Fibroblast of lung (primary cell): ENCODE data around the gene PGP. TPM values are rescaled to one million over a fixed set of nuclear protein-coding genes. Genes with fewer than 3 reads are reported as not detected.

Experiments
- DNase-seq, 2 donors: peaks; one replicate each; pipeline versions ENCODE4 v3.0.0 to v3.0.0-alpha.2; 2010; ENCODE audit warnings: low read depth in 2 of 2
- H2AFZ ChIP-seq: 2 replicates; pipeline ENCODE4 v1.5.1; 2012; ENCODE audit warnings: low read length, control low read depth, inconsistent platforms
- H3K27ac ChIP-seq: 2 replicates; pipeline ENCODE4 v1.5.1; 2011; ENCODE audit warnings: low read length, control low read depth; ENCODE audit not compliant: insufficient read depth
- H3K27me3 ChIP-seq: 2 replicates; pipeline ENCODE4 v1.5.1; 2011; ENCODE audit warnings: mild to moderate bottlenecking, low read length; ENCODE audit not compliant: control insufficient read depth, insufficient read depth
- H3K36me3 ChIP-seq: 2 replicates; pipeline ENCODE4 v1.5.1; 2011; ENCODE audit warnings: low read length; ENCODE audit not compliant: control insufficient read depth, insufficient read depth
- H3K4me1 ChIP-seq: 2 replicates; pipeline ENCODE4 v1.5.1; 2011; ENCODE audit warnings: low read length; ENCODE audit not compliant: control insufficient read depth, insufficient read depth; ENCODE audit errors: extremely low read depth
- H3K4me2 ChIP-seq: 2 replicates; pipeline ENCODE4 v1.5.1; 2011; ENCODE audit warnings: low read length, control low read depth; ENCODE audit not compliant: insufficient read depth; ENCODE audit errors: extremely low read depth
- H3K4me3 ChIP-seq, 4 experiments: fragments of 200-600 bp in 1 of 4; sonication (generic) in 1 of 4; replicated peaks in 1 of 4; 2 replicates each; pipeline ENCODE4 v1.5.1; 2011 to 2016; ENCODE audit warnings: low read length in 4 of 4, low read depth in 3 of 4, mild to moderate bottlenecking in 3 of 4, control low read depth in 2 of 4, inconsistent platforms in 1 of 4, mixed read lengths in 1 of 4; ENCODE audit not compliant: insufficient read depth in 1 of 4; ENCODE audit errors: control extremely low read depth in 1 of 4
- H3K79me2 ChIP-seq: 2 replicates; pipeline ENCODE4 v1.5.1; 2012; ENCODE audit warnings: mild to moderate bottlenecking, low read length, inconsistent platforms; ENCODE audit not compliant: control insufficient read depth, insufficient read depth
- H3K9ac ChIP-seq: 2 replicates; pipeline ENCODE4 v1.5.1; 2011; ENCODE audit warnings: mild to moderate bottlenecking, low read length, control low read depth; ENCODE audit not compliant: insufficient read depth
- H3K9me3 ChIP-seq: 2 replicates; pipeline ENCODE4 v1.5.1; 2012; ENCODE audit warnings: low read depth, low read length; ENCODE audit not compliant: control insufficient read depth, insufficient read depth
- H4K20me1 ChIP-seq: 2 replicates; pipeline ENCODE4 v1.5.1; 2011; ENCODE audit warnings: low read length; ENCODE audit not compliant: control insufficient read depth, insufficient read depth; ENCODE audit errors: extremely low read depth
- EZH2 ChIP-seq: IDR thresholded peaks from 2 replicates; pipeline ENCODE4 v1.5.1; 2012; ENCODE audit warnings: low read length, control low read depth, mild to moderate bottlenecking; ENCODE audit errors: missing control alignments
- polyA plus RNA-seq, 2 donors: library from polyadenylated mRNA; depleted of rRNA in 1 of 2; stranded (reverse) in 1 of 2; unstranded in 1 of 2; fragments of >200 nt; gene quantifications; 2 replicates each; pipeline ENCODE4 v1.2.1, GENCODE V29; 2011 to 2012; ENCODE audit warnings: missing spikeins in 1 of 2
- total RNA-seq: library from RNA; depleted of rRNA; stranded (reverse); fragments of >200 nt; gene quantifications from 2 replicates; pipeline ENCODE4 v1.2.1, GENCODE V29; 2014
- TF ChIP-seq, protein P1 (sequence below), 2 donors: IDR thresholded peaks in 1 of 2; conservative IDR thresholded peaks in 1 of 2; 1 replicate in 1 of 2; 2 replicates in 1 of 2; pipeline ENCODE4 v1.5.1; 2011 to 2012; ENCODE audit warnings: low read length in 2 of 2, control low read depth in 1 of 2, inconsistent platforms in 1 of 2, low read depth in 1 of 2, mild to moderate bottlenecking in 1 of 2

Gene PGP
- total and polyA plus RNA-seq, 2 donors (not counting 1 experiment from before 2014, with no cell fraction given), result 4.2 to 9.6 TPM

DNA sequence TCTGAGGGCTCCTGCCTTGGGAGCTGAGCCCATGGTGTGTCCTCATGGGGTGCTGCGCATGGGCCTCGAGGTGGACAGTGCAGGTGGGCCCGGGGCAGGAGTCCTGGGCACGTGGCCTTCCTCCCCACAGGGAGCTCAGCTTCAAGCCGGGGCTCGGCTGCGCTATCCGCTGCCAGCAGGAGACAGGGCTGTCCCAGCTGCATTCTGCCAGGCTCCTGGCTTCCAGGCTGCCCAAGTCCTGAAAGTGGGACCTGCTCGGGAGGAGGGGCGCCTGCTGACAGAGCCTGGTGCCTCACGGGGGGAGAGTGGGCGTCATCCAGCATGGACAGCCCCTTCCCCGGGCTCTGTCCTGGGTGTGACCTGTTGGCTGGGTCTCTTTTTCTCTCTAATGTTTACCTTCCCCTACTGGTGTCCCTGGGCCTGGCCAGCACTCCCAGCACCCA is 51.9 kb downstream of the PGP start:
- H2AFZ ChIP-seq, result no peak overlapping the region
- no peaks in the 10 kb centered on the region for H3K9me3 ChIP-seq
- no peak overlapping the region for H3K4me2 ChIP-seq
- peaks cover 30% of the 10 kb centered on the region for H3K4me1 ChIP-seq
- H3K36me3 ChIP-seq, result peaks cover 13% of the 10 kb centered on the region
- peaks cover 68% of the 10 kb centered on the region for H3K79me2 ChIP-seq
- H3K27ac ChIP-seq, result no peak overlapping the region
- H3K9ac ChIP-seq, result no peak overlapping the region
- H3K4me3 ChIP-seq, result no peak overlapping the region
- no peak for DNase-seq
- TF ChIP-seq, protein P1, sequence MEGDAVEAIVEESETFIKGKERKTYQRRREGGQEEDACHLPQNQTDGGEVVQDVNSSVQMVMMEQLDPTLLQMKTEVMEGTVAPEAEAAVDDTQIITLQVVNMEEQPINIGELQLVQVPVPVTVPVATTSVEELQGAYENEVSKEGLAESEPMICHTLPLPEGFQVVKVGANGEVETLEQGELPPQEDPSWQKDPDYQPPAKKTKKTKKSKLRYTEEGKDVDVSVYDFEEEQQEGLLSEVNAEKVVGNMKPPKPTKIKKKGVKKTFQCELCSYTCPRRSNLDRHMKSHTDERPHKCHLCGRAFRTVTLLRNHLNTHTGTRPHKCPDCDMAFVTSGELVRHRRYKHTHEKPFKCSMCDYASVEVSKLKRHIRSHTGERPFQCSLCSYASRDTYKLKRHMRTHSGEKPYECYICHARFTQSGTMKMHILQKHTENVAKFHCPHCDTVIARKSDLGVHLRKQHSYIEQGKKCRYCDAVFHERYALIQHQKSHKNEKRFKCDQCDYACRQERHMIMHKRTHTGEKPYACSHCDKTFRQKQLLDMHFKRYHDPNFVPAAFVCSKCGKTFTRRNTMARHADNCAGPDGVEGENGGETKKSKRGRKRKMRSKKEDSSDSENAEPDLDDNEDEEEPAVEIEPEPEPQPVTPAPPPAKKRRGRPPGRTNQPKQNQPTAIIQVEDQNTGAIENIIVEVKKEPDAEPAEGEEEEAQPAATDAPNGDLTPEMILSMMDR (conservative IDR thresholded peaks at IDR 0.05 in 1 of 2, IDR thresholded peaks at IDR 0.05 in 1 of 2; ENCODE audit: low read depth in 1 of 2, low read length in 2 of 2), result no peak
- TF ChIP-seq EZH2, result no peak
- H4K20me1 ChIP-seq, result no peaks in the 10 kb centered on the region
- H3K27me3 ChIP-seq, result no peaks in the 10 kb centered on the region

DNA sequence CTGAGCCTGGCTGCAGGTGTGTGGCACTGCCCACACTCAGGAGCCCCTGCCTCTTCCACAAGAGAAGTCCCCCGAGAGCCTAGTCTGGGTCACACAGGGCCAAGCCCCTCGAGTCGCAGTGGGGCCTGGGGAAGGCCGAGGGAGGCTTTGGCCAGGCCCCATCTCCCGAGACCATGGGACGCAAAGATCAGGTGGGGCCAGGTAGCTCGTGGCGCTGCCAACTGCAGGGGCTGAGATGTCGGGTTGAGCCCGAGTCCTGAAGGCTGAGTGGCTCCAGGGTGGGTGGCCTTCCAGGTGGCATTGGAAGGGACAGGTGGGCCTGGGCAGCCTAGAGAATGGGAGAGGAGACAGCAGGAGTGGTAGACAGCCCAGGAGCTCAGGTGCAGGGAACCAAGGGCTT is 52.7 kb downstream of the PGP start:
- no peaks in the 10 kb centered on the region for H3K9me3 ChIP-seq

More for the DNA sequence above, 52.7 kb downstream of the PGP start:
- Histone ChIP-seq H3K4me3 (no peak overlapping the region), H3K4me1 (peaks cover 38% of the 10 kb centered on the region), H2AFZ (no peak overlapping the region), H3K27me3 (no peaks in the 10 kb centered on the region), H4K20me1 (no peaks in the 10 kb centered on the region), H3K9ac (no peak overlapping the region), H3K4me2 (no peak overlapping the region), H3K27ac (peak overlapping the region; percentile 65), H3K79me2 (peaks cover 76% of the 10 kb centered on the region), H3K36me3 (peaks cover 9% of the 10 kb centered on the region)
- DNase-seq, result no peak
- TF ChIP-seq, protein P1 (conservative IDR thresholded peaks at IDR 0.05 in 1 of 2, IDR thresholded peaks at IDR 0.05 in 1 of 2; ENCODE audit: low read depth in 1 of 2, low read length in 2 of 2), result no peak
- no peak for TF ChIP-seq EZH2

Other genes with a start within 250 kb of the PGP start
- gene RNF151, start 248.0 kb downstream of the PGP start, total RNA-seq, result not detected in 2 replicates
- gene RNF151, start 248.0 kb downstream of the PGP start, polyA plus RNA-seq, result not detected in 2 replicates
- gene TBL3, start 242.8 kb downstream of the PGP start, total RNA-seq, result 20.0 and 23.9 TPM in 2 replicates
- gene TBL3, start 242.8 kb downstream of the PGP start, polyA plus RNA-seq, result 14.6 and 25.4 TPM in 2 replicates
- gene NOXO1, start 233.4 kb downstream of the PGP start, total RNA-seq, result under 0.01 TPM in 1 of 2 replicates, not detected in the other
- gene NOXO1, start 233.4 kb downstream of the PGP start, polyA plus RNA-seq, result 0.03 TPM in 2 replicates
- 13.1 and 13.2 TPM in 2 replicates for gene GFER, start 230.6 kb downstream of the PGP start, total RNA-seq
- gene GFER, start 230.6 kb downstream of the PGP start, polyA plus RNA-seq, result 7.5 and 12.5 TPM in 2 replicates
- 1.5 and 1.8 TPM in 2 replicates for gene SYNGR3, start 224.9 kb downstream of the PGP start, total RNA-seq
- gene SYNGR3, start 224.9 kb downstream of the PGP start, polyA plus RNA-seq, result 1.8 and 6.0 TPM in 2 replicates
- 10.8 and 18.8 TPM in 2 replicates for gene ZNF598, start 205.0 kb downstream of the PGP start, total RNA-seq
- 11.6 and 18.7 TPM in 2 replicates for gene ZNF598, start 205.0 kb downstream of the PGP start, polyA plus RNA-seq
- gene NPW, start 195.1 kb downstream of the PGP start, total RNA-seq, result 0.26 and 0.99 TPM in 2 replicates
- 0.06 and 0.20 TPM in 2 replicates for gene NPW, start 195.1 kb downstream of the PGP start, polyA plus RNA-seq
- gene NHERF2, start 187.9 kb downstream of the PGP start, total RNA-seq, result 16.9 and 21.5 TPM in 2 replicates
- 30.7 and 38.0 TPM in 2 replicates for gene NHERF2, start 187.9 kb downstream of the PGP start, polyA plus RNA-seq
- 34.7 and 44.4 TPM in 2 replicates for gene NTHL1, start 167.0 kb downstream of the PGP start, total RNA-seq
- gene NTHL1, start 167.0 kb downstream of the PGP start, polyA plus RNA-seq, result 8.4 and 9.2 TPM in 2 replicates
- 35.7 and 46.6 TPM in 2 replicates for gene TSC2, start 166.9 kb downstream of the PGP start, total RNA-seq
- gene TSC2, start 166.9 kb downstream of the PGP start, polyA plus RNA-seq, result 24.5 and 39.6 TPM in 2 replicates
- 120 and 199 TPM in 2 replicates for gene PKD1, start 78.9 kb downstream of the PGP start, total RNA-seq
- gene PKD1, start 78.9 kb downstream of the PGP start, polyA plus RNA-seq, result 15.2 and 16.3 TPM in 2 replicates
- 0.51 and 2.0 TPM in 2 replicates for gene RAB26, start 66.2 kb downstream of the PGP start, total RNA-seq
- gene RAB26, start 66.2 kb downstream of the PGP start, polyA plus RNA-seq, result 0.43 and 1.3 TPM in 2 replicates
- 52.1 and 60.3 TPM in 2 replicates for gene TRAF7, start 59.1 kb downstream of the PGP start, total RNA-seq
- 38.7 and 44.4 TPM in 2 replicates for gene TRAF7, start 59.1 kb downstream of the PGP start, polyA plus RNA-seq
- 0.17 and 0.26 TPM in 2 replicates for gene CASKIN1, start 18.2 kb downstream of the PGP start, total RNA-seq
- gene CASKIN1, start 18.2 kb downstream of the PGP start, polyA plus RNA-seq, result 0.01 TPM in 1 of 2 replicates, not detected in the other
- 16.8 and 22.3 TPM in 2 replicates for gene MLST8, start 9.4 kb downstream of the PGP start, total RNA-seq
- 30.9 and 58.0 TPM in 2 replicates for gene MLST8, start 9.4 kb downstream of the PGP start, polyA plus RNA-seq
- gene BRICD5, start 4.0 kb downstream of the PGP start, total RNA-seq, result 1.3 and 1.5 TPM in 2 replicates
- gene BRICD5, start 4.0 kb downstream of the PGP start, polyA plus RNA-seq, result 0.23 and 0.33 TPM in 2 replicates
- 24.9 and 31.2 TPM in 2 replicates for gene E4F1, start 8.8 kb upstream of the PGP start, total RNA-seq
- gene E4F1, start 8.8 kb upstream of the PGP start, polyA plus RNA-seq, result 6.7 and 7.8 TPM in 2 replicates
- gene DNASE1L2, start 21.6 kb upstream of the PGP start, total RNA-seq, result 0.77 and 0.99 TPM in 2 replicates
- gene DNASE1L2, start 21.6 kb upstream of the PGP start, polyA plus RNA-seq, result 0.34 and 0.40 TPM in 2 replicates
- 35.8 and 40.3 TPM in 2 replicates for gene ECI1, start 36.7 kb upstream of the PGP start, total RNA-seq
- gene ECI1, start 36.7 kb upstream of the PGP start, polyA plus RNA-seq, result 18.6 and 18.8 TPM in 2 replicates
- 38.1 and 44.9 TPM in 2 replicates for gene RNPS1, start 53.3 kb upstream of the PGP start, total RNA-seq
- 115 and 194 TPM in 2 replicates for gene RNPS1, start 53.3 kb upstream of the PGP start, polyA plus RNA-seq
- gene ABCA3, start 125.9 kb upstream of the PGP start, total RNA-seq, result 1.5 and 6.1 TPM in 2 replicates
- 1.7 and 3.2 TPM in 2 replicates for gene ABCA3, start 125.9 kb upstream of the PGP start, polyA plus RNA-seq
- 3.6 and 7.3 TPM in 2 replicates for gene CCNF, start 214.6 kb upstream of the PGP start, total RNA-seq
- 3.8 and 11.8 TPM in 2 replicates for gene CCNF, start 214.6 kb upstream of the PGP start, polyA plus RNA-seq
- gene TEDC2, start 245.3 kb upstream of the PGP start, total RNA-seq, result 1.0 and 1.7 TPM in 2 replicates
- 1.2 and 2.7 TPM in 2 replicates for gene TEDC2, start 245.3 kb upstream of the PGP start, polyA plus RNA-seq